ENCODE results near the gene MOB3A. TPM values are rescaled to one million over a fixed set of nuclear protein-coding genes. Genes with fewer than 3 reads are reported as not detected.

Gene MOB3A
- total and polyA plus RNA-seq, 9 of the 15 experiments (the other 6 are each of a cell fraction or from before 2014, with no cell fraction given), result 1.1 to 24.1 (median 6.0) TPM

GRCh38 chr19:2059422-2060201 is 36.5 kb downstream of the MOB3A start (continued):
- TF ChIP-seq, protein P1, sequence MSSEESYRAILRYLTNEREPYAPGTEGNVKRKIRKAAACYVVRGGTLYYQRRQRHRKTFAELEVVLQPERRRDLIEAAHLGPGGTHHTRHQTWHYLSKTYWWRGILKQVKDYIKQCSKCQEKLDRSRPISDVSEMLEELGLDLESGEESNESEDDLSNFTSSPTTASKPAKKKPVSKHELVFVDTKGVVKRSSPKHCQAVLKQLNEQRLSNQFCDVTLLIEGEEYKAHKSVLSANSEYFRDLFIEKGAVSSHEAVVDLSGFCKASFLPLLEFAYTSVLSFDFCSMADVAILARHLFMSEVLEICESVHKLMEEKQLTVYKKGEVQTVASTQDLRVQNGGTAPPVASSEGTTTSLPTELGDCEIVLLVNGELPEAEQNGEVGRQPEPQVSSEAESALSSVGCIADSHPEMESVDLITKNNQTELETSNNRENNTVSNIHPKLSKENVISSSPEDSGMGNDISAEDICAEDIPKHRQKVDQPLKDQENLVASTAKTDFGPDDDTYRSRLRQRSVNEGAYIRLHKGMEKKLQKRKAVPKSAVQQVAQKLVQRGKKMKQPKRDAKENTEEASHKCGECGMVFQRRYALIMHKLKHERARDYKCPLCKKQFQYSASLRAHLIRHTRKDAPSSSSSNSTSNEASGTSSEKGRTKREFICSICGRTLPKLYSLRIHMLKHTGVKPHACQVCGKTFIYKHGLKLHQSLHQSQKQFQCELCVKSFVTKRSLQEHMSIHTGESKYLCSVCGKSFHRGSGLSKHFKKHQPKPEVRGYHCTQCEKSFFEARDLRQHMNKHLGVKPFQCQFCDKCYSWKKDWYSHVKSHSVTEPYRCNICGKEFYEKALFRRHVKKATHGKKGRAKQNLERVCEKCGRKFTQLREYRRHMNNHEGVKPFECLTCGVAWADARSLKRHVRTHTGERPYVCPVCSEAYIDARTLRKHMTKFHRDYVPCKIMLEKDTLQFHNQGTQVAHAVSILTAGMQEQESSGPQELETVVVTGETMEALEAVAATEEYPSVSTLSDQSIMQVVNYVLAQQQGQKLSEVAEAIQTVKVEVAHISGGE (CRISPR knock-in tag; IDR thresholded peaks at IDR 0.05), result peak in 1 of 3 experiments; percentile 35; a peak in 1 of 6 replicates
- TF ChIP-seq RBM17 (IDR thresholded peaks at IDR 0.05; ENCODE audit: borderline replicate concordance, low read depth, low read length), result no peak
- no peak for TF ChIP-seq HNRNPUL1 (IDR thresholded peaks at IDR 0.05; ENCODE audit: low read length)
- TF ChIP-seq NR0B1 (IDR thresholded peaks at IDR 0.05; ENCODE audit: partially characterized antibody), result no peak
- TF ChIP-seq RREB1 (CRISPR knock-in tag; IDR thresholded peaks at IDR 0.05), result peak; percentile 62; the same call in 1 of the 2 replicates
- TF ChIP-seq RCOR1 (IDR thresholded peaks at IDR 0.05; ENCODE audit: borderline replicate concordance in 1 of 2, low read depth in 2 of 2, low read length in 2 of 2), result 0 out of 4 replicates have a peak, but pooled peaks of 1 of the 2 experiments have one; percentile 42
- peak; percentile 98 for TF ChIP-seq GTF2E2 (tag; IDR thresholded peaks at IDR 0.05)
- peak; percentile 22; the same call in 1 of the 2 replicates for TF ChIP-seq FOXP4 (CRISPR knock-in tag; IDR thresholded peaks at IDR 0.05; ENCODE audit: borderline replicate concordance)
- peak; percentile 94; the same call in 1 of the 2 replicates for TF ChIP-seq ZNF197 (CRISPR knock-in tag; IDR thresholded peaks at IDR 0.05; ENCODE audit: low read depth)
- TF ChIP-seq, protein P2, sequence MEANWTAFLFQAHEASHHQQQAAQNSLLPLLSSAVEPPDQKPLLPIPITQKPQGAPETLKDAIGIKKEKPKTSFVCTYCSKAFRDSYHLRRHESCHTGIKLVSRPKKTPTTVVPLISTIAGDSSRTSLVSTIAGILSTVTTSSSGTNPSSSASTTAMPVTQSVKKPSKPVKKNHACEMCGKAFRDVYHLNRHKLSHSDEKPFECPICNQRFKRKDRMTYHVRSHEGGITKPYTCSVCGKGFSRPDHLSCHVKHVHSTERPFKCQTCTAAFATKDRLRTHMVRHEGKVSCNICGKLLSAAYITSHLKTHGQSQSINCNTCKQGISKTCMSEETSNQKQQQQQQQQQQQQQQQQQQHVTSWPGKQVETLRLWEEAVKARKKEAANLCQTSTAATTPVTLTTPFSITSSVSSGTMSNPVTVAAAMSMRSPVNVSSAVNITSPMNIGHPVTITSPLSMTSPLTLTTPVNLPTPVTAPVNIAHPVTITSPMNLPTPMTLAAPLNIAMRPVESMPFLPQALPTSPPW (CRISPR knock-in tag; IDR thresholded peaks at IDR 0.05), result peak; percentile 84

All from K562 (cell line).